HFF-Myc (cell line): ENCODE data around the gene MYPN.

ENCODE experiments used
- DNase-seq: peaks from one replicate; pipeline ENCODE4 v3.0.0-alpha.2; 2011; ENCODE audit warnings: low read depth; ENCODE audit errors: extremely low read depth
- H3K4me3 ChIP-seq: replicated peaks from 2 replicates; pipeline ENCODE4 v1.5.1; 2011; ENCODE audit warnings: low read depth, mild to moderate bottlenecking, control low read depth, low read length
- TF ChIP-seq, protein P1 (sequence below): IDR thresholded peaks from 2 replicates; pipeline ENCODE4 v1.5.1; 2012; ENCODE audit warnings: mild to moderate bottlenecking, low read depth, low read length, control low read depth; ENCODE audit errors: missing control alignments

The MYPN gene, protein sequence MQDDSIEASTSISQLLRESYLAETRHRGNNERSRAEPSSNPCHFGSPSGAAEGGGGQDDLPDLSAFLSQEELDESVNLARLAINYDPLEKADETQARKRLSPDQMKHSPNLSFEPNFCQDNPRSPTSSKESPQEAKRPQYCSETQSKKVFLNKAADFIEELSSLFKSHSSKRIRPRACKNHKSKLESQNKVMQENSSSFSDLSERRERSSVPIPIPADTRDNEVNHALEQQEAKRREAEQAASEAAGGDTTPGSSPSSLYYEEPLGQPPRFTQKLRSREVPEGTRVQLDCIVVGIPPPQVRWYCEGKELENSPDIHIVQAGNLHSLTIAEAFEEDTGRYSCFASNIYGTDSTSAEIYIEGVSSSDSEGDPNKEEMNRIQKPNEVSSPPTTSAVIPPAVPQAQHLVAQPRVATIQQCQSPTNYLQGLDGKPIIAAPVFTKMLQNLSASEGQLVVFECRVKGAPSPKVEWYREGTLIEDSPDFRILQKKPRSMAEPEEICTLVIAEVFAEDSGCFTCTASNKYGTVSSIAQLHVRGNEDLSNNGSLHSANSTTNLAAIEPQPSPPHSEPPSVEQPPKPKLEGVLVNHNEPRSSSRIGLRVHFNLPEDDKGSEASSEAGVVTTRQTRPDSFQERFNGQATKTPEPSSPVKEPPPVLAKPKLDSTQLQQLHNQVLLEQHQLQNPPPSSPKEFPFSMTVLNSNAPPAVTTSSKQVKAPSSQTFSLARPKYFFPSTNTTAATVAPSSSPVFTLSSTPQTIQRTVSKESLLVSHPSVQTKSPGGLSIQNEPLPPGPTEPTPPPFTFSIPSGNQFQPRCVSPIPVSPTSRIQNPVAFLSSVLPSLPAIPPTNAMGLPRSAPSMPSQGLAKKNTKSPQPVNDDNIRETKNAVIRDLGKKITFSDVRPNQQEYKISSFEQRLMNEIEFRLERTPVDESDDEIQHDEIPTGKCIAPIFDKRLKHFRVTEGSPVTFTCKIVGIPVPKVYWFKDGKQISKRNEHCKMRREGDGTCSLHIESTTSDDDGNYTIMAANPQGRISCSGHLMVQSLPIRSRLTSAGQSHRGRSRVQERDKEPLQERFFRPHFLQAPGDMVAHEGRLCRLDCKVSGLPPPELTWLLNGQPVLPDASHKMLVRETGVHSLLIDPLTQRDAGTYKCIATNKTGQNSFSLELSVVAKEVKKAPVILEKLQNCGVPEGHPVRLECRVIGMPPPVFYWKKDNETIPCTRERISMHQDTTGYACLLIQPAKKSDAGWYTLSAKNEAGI (N-terminal part only)

DNA sequence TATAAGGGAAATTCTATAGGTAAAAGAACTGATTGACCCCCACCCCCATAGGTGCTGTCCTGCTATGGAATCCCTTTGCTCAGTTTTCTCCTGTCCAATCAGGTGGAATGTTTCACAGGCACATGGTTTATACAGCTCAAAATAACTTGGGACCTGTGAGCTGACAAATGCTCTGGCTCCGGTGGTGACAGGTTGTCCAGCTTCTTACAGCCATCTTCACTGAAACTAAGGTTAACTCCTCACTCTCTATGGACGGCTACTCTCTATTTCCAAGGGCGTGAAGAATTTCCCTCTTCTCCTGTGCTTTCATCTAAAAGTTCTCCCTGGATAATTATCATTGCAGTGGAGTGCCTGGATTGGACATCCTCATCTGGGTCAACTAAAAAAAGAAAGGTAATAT is at the start of gene MYPN:
TSS of gene MYPN (plus strand) at position 158 of the 400 bp plus-strand sequence. CDS start 11,951 bp downstream, outside the sequence.
- no peak within 1 kb of the TSS for H3K4me3 ChIP-seq
- DNase-seq, result no peak
- TF ChIP-seq, protein P1, sequence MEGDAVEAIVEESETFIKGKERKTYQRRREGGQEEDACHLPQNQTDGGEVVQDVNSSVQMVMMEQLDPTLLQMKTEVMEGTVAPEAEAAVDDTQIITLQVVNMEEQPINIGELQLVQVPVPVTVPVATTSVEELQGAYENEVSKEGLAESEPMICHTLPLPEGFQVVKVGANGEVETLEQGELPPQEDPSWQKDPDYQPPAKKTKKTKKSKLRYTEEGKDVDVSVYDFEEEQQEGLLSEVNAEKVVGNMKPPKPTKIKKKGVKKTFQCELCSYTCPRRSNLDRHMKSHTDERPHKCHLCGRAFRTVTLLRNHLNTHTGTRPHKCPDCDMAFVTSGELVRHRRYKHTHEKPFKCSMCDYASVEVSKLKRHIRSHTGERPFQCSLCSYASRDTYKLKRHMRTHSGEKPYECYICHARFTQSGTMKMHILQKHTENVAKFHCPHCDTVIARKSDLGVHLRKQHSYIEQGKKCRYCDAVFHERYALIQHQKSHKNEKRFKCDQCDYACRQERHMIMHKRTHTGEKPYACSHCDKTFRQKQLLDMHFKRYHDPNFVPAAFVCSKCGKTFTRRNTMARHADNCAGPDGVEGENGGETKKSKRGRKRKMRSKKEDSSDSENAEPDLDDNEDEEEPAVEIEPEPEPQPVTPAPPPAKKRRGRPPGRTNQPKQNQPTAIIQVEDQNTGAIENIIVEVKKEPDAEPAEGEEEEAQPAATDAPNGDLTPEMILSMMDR, result no peak

DNA sequence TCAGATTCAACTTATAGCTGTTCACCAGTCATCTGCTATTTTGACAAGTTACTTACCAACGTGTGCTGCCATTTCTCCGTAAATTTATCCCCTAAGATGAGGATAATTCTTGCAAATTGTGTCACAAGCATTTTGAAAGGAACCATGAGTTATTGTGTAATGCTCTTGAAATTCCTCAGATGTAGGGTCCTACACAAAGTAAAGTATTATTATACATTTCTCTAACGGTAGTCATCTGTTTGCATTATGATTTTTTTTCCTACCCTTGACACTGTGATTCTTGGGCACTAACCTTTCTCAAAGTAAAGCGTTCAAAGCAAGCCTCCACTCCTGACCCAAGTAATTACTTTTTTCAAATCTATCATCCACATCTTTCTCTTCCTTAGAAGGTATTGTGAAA is 42.3 kb upstream of the MYPN start:
- TF ChIP-seq, protein P1, result no peak
- H3K4me3 ChIP-seq, result no peak overlapping the region
- no peak for DNase-seq

DNA sequence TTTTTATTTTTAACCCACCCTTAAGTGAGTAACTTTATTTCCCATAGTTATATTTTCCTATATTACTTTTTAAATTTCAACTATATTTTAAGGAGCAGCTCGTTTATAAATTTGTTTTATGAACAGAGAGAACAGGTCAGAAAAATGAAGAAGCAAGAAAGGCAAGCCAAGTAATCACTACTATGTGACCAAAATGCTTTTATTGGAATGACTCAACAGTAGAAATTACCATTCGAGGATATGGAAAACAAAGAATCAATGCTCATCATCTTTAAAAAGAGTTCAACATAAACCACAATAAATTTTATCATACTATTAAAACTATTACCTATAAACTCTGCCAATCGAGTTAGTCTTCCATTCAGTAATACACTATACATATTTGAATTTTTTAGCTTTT is 41.8 kb upstream of the MYPN start:
- TF ChIP-seq, protein P1, result no peak
- no peak for DNase-seq
- no peak overlapping the region for H3K4me3 ChIP-seq

DNA sequence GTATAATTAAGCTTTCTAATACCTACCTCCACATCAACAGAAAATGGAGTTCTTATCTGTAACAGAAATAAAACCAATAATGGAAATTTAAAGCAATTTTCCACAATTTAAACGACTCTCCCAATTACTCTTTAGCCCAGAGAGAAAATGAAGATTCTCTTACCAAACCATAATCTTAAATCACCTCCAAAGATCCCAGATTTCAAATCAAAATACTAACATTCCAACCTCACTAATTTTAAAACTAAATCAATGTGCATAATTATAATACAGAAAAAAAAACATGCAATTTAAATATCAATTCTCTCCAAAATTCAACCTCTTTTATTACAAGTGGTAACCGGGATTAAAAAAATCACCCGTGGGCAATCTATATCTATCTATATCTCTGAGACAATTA is 35.7 kb upstream of the MYPN start:
- TF ChIP-seq, protein P1, result no peak
- H3K4me3 ChIP-seq, result peak overlapping the region; percentile 93
- DNase-seq, result no peak

DNA sequence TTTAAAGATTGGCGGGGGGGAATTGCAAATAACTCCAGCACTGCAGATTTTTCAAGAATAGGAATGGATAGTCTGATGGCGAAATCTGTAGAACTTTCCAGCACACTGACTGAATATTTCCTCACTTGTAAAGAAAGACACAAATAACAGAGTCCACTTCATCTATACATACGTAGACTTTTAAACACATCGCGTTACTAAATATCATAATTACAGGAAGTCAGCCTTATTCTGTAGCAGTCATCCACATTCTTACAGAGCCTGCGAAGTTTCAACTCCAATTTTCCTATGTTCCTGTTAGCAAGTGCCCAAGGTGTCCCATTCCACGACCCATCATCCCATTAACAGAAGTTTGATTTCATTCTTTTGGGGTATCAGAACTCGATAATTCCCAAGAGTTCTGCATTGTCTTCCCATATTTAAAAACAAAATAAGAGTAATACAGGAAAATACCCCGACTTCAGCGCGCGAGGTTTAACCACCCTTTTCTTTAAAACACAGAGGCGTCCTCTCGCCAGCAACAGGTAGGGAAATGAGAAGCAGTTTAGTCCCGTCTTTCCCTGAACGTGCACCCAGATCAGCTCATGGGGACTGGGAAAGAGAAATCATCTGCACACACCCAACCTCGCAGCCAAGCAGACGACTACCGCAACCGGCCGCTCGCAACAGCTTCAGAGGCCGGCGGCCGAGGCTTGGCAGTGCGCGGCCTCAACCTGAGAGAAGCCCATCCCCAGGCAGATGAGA is 35.1 kb upstream of the MYPN start:
- no peak for DNase-seq
- TF ChIP-seq, protein P1, result no peak

More for the DNA sequence above, 35.1 kb upstream of the MYPN start:
- peak overlapping the region; percentile 93 for H3K4me3 ChIP-seq
